A673 (cell line): Measurements from ENCODE around the gene ST6GALNAC4.

Experiments
- CTCF ChIP-seq: fragments of 300-800, 200-600 bp; sonication (generic); conservative IDR thresholded peaks from 2 replicates; pipeline ENCODE4 v1.5.1; 2017; ENCODE audit warnings: low read depth, mild to moderate bottlenecking, antibody characterized with exemption, low read length, moderate library complexity, mixed read lengths
- EZH2 ChIP-seq: fragments of 200-600 bp; sonication (generic); IDR thresholded peaks from 2 replicates; pipeline ENCODE4 v1.6.1; 2017; ENCODE audit warnings: borderline replicate concordance, low read depth, mild to moderate bottlenecking, mixed read lengths, antibody characterized with exemption, low read length; ENCODE audit not compliant: poor library complexity, severe bottlenecking

GRCh38 chr9:127920794-127921193, 4.0 kb upstream of the ST6GALNAC4 start:
- TF ChIP-seq CTCF, result no peak
- no peak for TF ChIP-seq EZH2
